SK-N-SH (cell line): Measurements from ENCODE around the gene XRRA1. TPM values are rescaled to one million over a fixed set of nuclear protein-coding genes. Genes with fewer than 3 reads are reported as not detected.

Experiments
- CTCF ChIA-PET: fragments of 300-600, 350-600 bp; formaldehyde crosslinking; extraction: SDS; loops from one replicate; lab custom pipeline; 2021; lab: Yijun Ruan, JAX
- POLR2A ChIA-PET: fragments of 350-600 bp; sonication (Branson Sonifier 250); formaldehyde crosslinking; extraction: SDS; loops from one replicate; lab custom pipeline; 2020; ENCODE audit warnings: antibody characterized with exemption, inconsistent platforms; lab: Yijun Ruan, JAX
- DNase-seq: peaks from one replicate; pipeline ENCODE4 v3.0.0; 2012
- H2AFZ ChIP-seq: fragments of 200-600 bp; sonication (generic); 2 replicates; pipeline ENCODE4 v1.8.1; 2016; ENCODE audit warnings: antibody characterized with exemption, mild to moderate bottlenecking, low read depth
- H3F3A ChIP-seq: fragments of 200-600 bp; sonication (generic); replicated peaks from 2 replicates; pipeline ENCODE3; 2016; ENCODE audit warnings: antibody characterized with exemption, mild to moderate bottlenecking; ENCODE audit not compliant: insufficient read depth
- H3K27ac ChIP-seq, 2 experiments: fragments of 200-500 bp in 1 of 2; fragments of 200-600 bp in 1 of 2; sonication (Bioruptor generic) in 1 of 2; sonication (generic), shearing (Covaris generic) in 1 of 2; 2 replicates each; pipeline versions ENCODE4 v1.5.1 to v1.6.1; 2014 to 2016; ENCODE audit warnings: low read depth in 2 of 2, inconsistent platforms in 1 of 2, low read length in 1 of 2, mild to moderate bottlenecking in 1 of 2, mixed read lengths in 1 of 2
- H3K27me3 ChIP-seq: fragments of 200-600 bp; sonication (generic), shearing (Covaris generic); 2 replicates; pipeline ENCODE4 v1.6.1; 2016; ENCODE audit warnings: mixed run types; ENCODE audit not compliant: insufficient read depth
- H3K36me3 ChIP-seq, 2 experiments: fragments of 200-500 bp in 1 of 2; fragments of 200-600 bp in 1 of 2; sonication (Bioruptor generic) in 1 of 2; sonication (generic) in 1 of 2; replicated peaks in 1 of 2; 2 replicates each; pipeline versions ENCODE3 to v1.5.1; 2014 to 2016; ENCODE audit warnings: low read length in 1 of 2, mild to moderate bottlenecking in 1 of 2; ENCODE audit not compliant: insufficient read depth in 2 of 2, control insufficient read depth in 1 of 2
- H3K4me1 ChIP-seq, 2 experiments: fragments of 200-500 bp in 1 of 2; fragments of 200-600 bp in 1 of 2; sonication (Bioruptor generic) in 1 of 2; sonication (generic), shearing (Covaris generic) in 1 of 2; 2 replicates each; pipeline versions ENCODE4 v1.5.1 to v1.6.1; 2014 to 2016; ENCODE audit warnings: low read depth in 1 of 2, low read length in 1 of 2, mixed run types in 1 of 2; ENCODE audit not compliant: insufficient read depth in 2 of 2, control insufficient read depth in 1 of 2
- H3K4me2 ChIP-seq: fragments of 200-600 bp; sonication (generic), shearing (Covaris generic); 2 replicates; pipeline ENCODE4 v1.6.1; 2017; ENCODE audit warnings: mixed run types
- H3K4me3 ChIP-seq, 2 experiments: fragments of 200-500 bp in 1 of 2; fragments of 200-600 bp in 1 of 2; sonication (Bioruptor generic) in 1 of 2; sonication (generic), shearing (Covaris generic) in 1 of 2; 2 replicates each; pipeline versions ENCODE4 v1.5.1 to v1.8.1; 2014 to 2016; ENCODE audit warnings: low read depth in 2 of 2, inconsistent platforms in 1 of 2, low read length in 1 of 2, mild to moderate bottlenecking in 1 of 2, mixed read lengths in 1 of 2, moderate library complexity in 1 of 2
- H3K79me2 ChIP-seq: fragments of 200-600 bp; sonication (generic); 2 replicates; pipeline ENCODE4 v1.8.1; 2017; ENCODE audit warnings: mild to moderate bottlenecking; ENCODE audit not compliant: insufficient read depth
- H3K9ac ChIP-seq: fragments of 200-600 bp; sonication (generic); 2 replicates; pipeline ENCODE4 v1.6.1; 2017; ENCODE audit warnings: mixed run types
- H3K9me2 ChIP-seq: fragments of 200-600 bp; sonication (generic); 2 replicates; pipeline ENCODE4 v1.6.1; 2017; ENCODE audit warnings: mixed run types
- H3K9me3 ChIP-seq: fragments of 200-600 bp; sonication (generic); 2 replicates; pipeline ENCODE4 v1.6.1; 2017; ENCODE audit warnings: mixed run types, mild to moderate bottlenecking, moderate library complexity
- H4K20me1 ChIP-seq: fragments of 200-600 bp; sonication (generic); 2 replicates; pipeline ENCODE4 v1.6.1; 2017; ENCODE audit warnings: mild to moderate bottlenecking, mixed run types; ENCODE audit not compliant: insufficient read depth
- CHD2 ChIP-seq: fragments of 150-350 bp; IDR thresholded peaks from 2 replicates; pipeline ENCODE4 v1.6.1; 2018; ENCODE audit warnings: low read length; ENCODE audit not compliant: partially characterized antibody
- CTCF ChIP-seq: fragments of 200-600 bp; sonication (generic); IDR thresholded peaks from 2 replicates; pipeline ENCODE4 v1.6.1; 2017; ENCODE audit warnings: antibody characterized with exemption, mild to moderate bottlenecking, moderate library complexity
- ELF1 ChIP-seq: IDR thresholded peaks from 2 replicates; pipeline ENCODE4 v1.4.0; 2012
- EP300 ChIP-seq, 2 experiments: IDR thresholded peaks; 2 replicates each; pipeline versions ENCODE4 v1.4.0 to v1.6.1; 2012; ENCODE audit warnings: borderline replicate concordance in 1 of 2, low read depth in 1 of 2, low read length in 1 of 2
- EZH2phosphoT487 ChIP-seq: fragments of 200-600 bp; sonication (generic); IDR thresholded peaks from 2 replicates; pipeline ENCODE4 v1.6.1; 2017; ENCODE audit warnings: low read depth, mixed run types, mild to moderate bottlenecking, antibody characterized with exemption, moderate library complexity, borderline replicate concordance
- FOSL2 ChIP-seq: IDR thresholded peaks from 2 replicates; pipeline ENCODE4 v1.4.0; 2012; ENCODE audit warnings: low read depth, mild to moderate bottlenecking, moderate library complexity, borderline replicate concordance
- FOXJ3 ChIP-seq: sonication (generic); formaldehyde crosslinking; IDR thresholded peaks from 2 replicates; pipeline ENCODE4 v1.5.1; 2020; ENCODE audit warnings: mild to moderate bottlenecking, missing genetic modification reagents
- GABPA ChIP-seq: IDR thresholded peaks from 2 replicates; pipeline ENCODE4 v1.4.0; 2012; ENCODE audit warnings: low read depth, mild to moderate bottlenecking
- GATA2 ChIP-seq: sonication (generic); formaldehyde crosslinking; IDR thresholded peaks from 2 replicates; pipeline ENCODE4 v1.5.0; 2020; ENCODE audit warnings: mild to moderate bottlenecking, missing genetic modification reagents
- JUND ChIP-seq: IDR thresholded peaks from 2 replicates; pipeline ENCODE4 v1.4.0; 2012
- MEF2A ChIP-seq: IDR thresholded peaks from 2 replicates; pipeline ENCODE4 v1.4.0; 2012; ENCODE audit warnings: low read depth, borderline replicate concordance
- RAD21 ChIP-seq: IDR thresholded peaks from 2 replicates; pipeline ENCODE4 v1.6.1; 2012; ENCODE audit warnings: mild to moderate bottlenecking, low read length
- RFX5 ChIP-seq: IDR thresholded peaks from 2 replicates; pipeline ENCODE4 v1.6.1; 2012; ENCODE audit warnings: mild to moderate bottlenecking, improper control_type of control experiment, low read length
- SMC3 ChIP-seq: IDR thresholded peaks from 2 replicates; pipeline ENCODE4 v1.6.1; 2012; ENCODE audit warnings: low read depth, low read length, improper control_type of control experiment
- TCF12 ChIP-seq: IDR thresholded peaks from 2 replicates; pipeline ENCODE4 v1.4.0; 2012
- USF2 ChIP-seq: fragments of 150-350 bp; IDR thresholded peaks from 2 replicates; pipeline ENCODE4 v1.6.1; 2017; ENCODE audit warnings: antibody characterized with exemption, low read length, low read depth, borderline replicate concordance
- YY1 ChIP-seq: IDR thresholded peaks from 2 replicates; pipeline ENCODE4 v1.4.0; 2012; ENCODE audit warnings: low read depth, mild to moderate bottlenecking
- ZBTB33 ChIP-seq: IDR thresholded peaks from 2 replicates; pipeline ENCODE4 v1.4.0; 2012; ENCODE audit warnings: low read depth, borderline replicate concordance
- WGBS: methylation state at CpG from one replicate; pipeline ENCODE4 v1.1.6; 2017; ENCODE audit warnings: low lambda C conversion rate; 5-methylcytosine and 5-hydroxymethylcytosine counted together
- polyA plus RNA-seq, 3 experiments: library from polyadenylated mRNA; depleted of rRNA; stranded (reverse); fragments of >200 nt; gene quantifications; 2 replicates each; pipeline ENCODE4 v1.2.3, GENCODE V29; 2012
- TF ChIP-seq, protein P1 (sequence below): IDR thresholded peaks from 2 replicates; pipeline ENCODE4 v1.6.1; 2012; ENCODE audit warnings: mild to moderate bottlenecking, low read depth, low read length, moderate library complexity

The XRRA1 gene
- polyA plus RNA-seq, 1 of the 3 experiments (the other 2 are of a cell fraction), result 12.9 TPM

- Histone ChIP-seq H3K9me2 (no peaks in the 10 kb centered on the region), H3K9ac (no peak overlapping the region), H3K27ac (no peak overlapping the region), H3K4me1 (no peaks in the 10 kb centered on the region), H3F3A (no peaks in the 10 kb centered on the region), H4K20me1 (no peaks in the 10 kb centered on the region), H3K4me3 (no peak overlapping the region), H3K4me2 (no peak overlapping the region), H3K79me2 (no peaks in the 10 kb centered on the region), H3K36me3 (peaks cover 26 to 34% of the 10 kb centered on the region in 2 experiments)
- WGBS, result 93% methylated on average over 2 of the region's 2 CpGs
- CTCF ChIA-PET, result interaction anchor here (0.7 to 1.1 kb wide), 2 partner anchors 41 to 51 kb away, joined by 3 read pairs; no protein-coding TSS in a partner anchor
- DNase-seq, result no peak
- TF ChIP-seq MEF2A, result no peak
- TF ChIP-seq JUND, result no peak
- TF ChIP-seq CTCF, result no peak
- no peak for TF ChIP-seq RFX5
- TF ChIP-seq, protein P1, sequence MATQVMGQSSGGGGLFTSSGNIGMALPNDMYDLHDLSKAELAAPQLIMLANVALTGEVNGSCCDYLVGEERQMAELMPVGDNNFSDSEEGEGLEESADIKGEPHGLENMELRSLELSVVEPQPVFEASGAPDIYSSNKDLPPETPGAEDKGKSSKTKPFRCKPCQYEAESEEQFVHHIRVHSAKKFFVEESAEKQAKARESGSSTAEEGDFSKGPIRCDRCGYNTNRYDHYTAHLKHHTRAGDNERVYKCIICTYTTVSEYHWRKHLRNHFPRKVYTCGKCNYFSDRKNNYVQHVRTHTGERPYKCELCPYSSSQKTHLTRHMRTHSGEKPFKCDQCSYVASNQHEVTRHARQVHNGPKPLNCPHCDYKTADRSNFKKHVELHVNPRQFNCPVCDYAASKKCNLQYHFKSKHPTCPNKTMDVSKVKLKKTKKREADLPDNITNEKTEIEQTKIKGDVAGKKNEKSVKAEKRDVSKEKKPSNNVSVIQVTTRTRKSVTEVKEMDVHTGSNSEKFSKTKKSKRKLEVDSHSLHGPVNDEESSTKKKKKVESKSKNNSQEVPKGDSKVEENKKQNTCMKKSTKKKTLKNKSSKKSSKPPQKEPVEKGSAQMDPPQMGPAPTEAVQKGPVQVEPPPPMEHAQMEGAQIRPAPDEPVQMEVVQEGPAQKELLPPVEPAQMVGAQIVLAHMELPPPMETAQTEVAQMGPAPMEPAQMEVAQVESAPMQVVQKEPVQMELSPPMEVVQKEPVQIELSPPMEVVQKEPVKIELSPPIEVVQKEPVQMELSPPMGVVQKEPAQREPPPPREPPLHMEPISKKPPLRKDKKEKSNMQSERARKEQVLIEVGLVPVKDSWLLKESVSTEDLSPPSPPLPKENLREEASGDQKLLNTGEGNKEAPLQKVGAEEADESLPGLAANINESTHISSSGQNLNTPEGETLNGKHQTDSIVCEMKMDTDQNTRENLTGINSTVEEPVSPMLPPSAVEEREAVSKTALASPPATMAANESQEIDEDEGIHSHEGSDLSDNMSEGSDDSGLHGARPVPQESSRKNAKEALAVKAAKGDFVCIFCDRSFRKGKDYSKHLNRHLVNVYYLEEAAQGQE, result no peak
- TF ChIP-seq EP300 (IDR thresholded peaks at IDR 0.05; ENCODE audit: borderline replicate concordance in 1 of 2, low read depth in 1 of 2, low read length in 1 of 2), result no peak
- no peak for TF ChIP-seq TCF12
- TF ChIP-seq YY1, result no peak
- TF ChIP-seq FOXJ3 (CRISPR knock-in tag), result no peak
- TF ChIP-seq, all 33 proteins: peak for 0
- Histone ChIP-seq H3K27me3 (no peaks in the 10 kb centered on the region), H3K9me3 (no peaks in the 10 kb centered on the region), H2AFZ (no peak overlapping the region)
- POLR2A ChIA-PET, result no interaction called here
Measured at GRCh38 chr11:74980634-74981033, 31.7 kb upstream of the XRRA1 start.

DNA sequence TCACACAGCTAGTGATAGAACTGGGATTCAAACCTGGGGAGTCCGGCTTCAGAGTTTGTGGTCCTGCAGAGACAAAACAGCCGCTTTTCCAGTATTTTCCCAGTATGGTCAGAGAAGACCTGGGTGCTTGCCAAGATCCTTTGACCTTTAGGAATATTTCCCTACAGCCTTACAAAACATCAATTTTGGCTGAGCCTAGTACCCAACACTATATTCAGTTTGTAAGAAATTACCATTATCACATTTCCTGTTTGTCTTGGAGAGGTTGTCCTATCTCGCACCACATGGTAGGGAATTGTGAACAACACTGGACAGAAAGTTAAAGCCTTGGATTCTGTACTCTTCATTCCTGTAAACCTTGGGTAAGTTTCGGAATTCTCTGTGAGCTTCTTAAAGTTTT, 29.1 kb upstream of the XRRA1 start:
- Histone ChIP-seq H3K9ac (no peak overlapping the region), H3K9me2 (no peaks in the 10 kb centered on the region), H3K9me3 (no peaks in the 10 kb centered on the region), H4K20me1 (no peaks in the 10 kb centered on the region), H3K4me2 (no peak overlapping the region), H3K27ac (no peak overlapping the region), H3K27me3 (no peaks in the 10 kb centered on the region), H3K79me2 (no peaks in the 10 kb centered on the region), H3F3A (no peaks in the 10 kb centered on the region), H3K4me1 (no peaks in the 10 kb centered on the region), H3K36me3 (peaks cover 50 to 52% of the 10 kb centered on the region in 2 experiments), H3K4me3 (no peak overlapping the region), H2AFZ (no peak overlapping the region)
- WGBS, result 98% methylated on average over 4 of the region's 4 CpGs
- ChIA-PET CTCF (interaction anchor here (1.0 to 1.2 kb wide), 3 partner anchors 42 to 270 kb away, joined by 3 read pairs; no protein-coding TSS in a partner anchor), POLR2A (no interaction called here)
- TF ChIP-seq GATA2 (CRISPR knock-in tag), result no peak
- no peak for TF ChIP-seq CHD2
- no peak for TF ChIP-seq ZBTB33
- no peak for TF ChIP-seq EZH2phosphoT487
- TF ChIP-seq ELF1, result no peak
- no peak for TF ChIP-seq SMC3
- no peak for TF ChIP-seq FOSL2
- no peak for TF ChIP-seq USF2
- TF ChIP-seq GABPA, result no peak
- no peak for TF ChIP-seq EP300 (IDR thresholded peaks at IDR 0.05; ENCODE audit: borderline replicate concordance in 1 of 2, low read depth in 1 of 2, low read length in 1 of 2)
- TF ChIP-seq MEF2A, result no peak
- TF ChIP-seq RAD21, result no peak
- DNase-seq, result no peak
